Dedifferentiated amniotic fluid mesenchymal stem cell (primary cell): ENCODE results near the gene SEMA3A.
"Not testable (repeated sequence)": the region's sequence is repeated elsewhere in the genome, so short reads cannot be mapped to it uniquely, and the experiment has no call there.

Experiments
- DNase-seq: peaks from one replicate; pipeline ENCODE4 v3.0.0-alpha.2; 2016; ENCODE audit errors: extremely low spot score

Gene SEMA3A

GRCh38 chr7:84062489-84062901 is 132.1 kb downstream of the SEMA3A start:
- not testable (repeated sequence) for DNase-seq

- no peak for DNase-seq
Measured at GRCh38 chr7:84060760-84061261, 133.8 kb downstream of the SEMA3A start.

GRCh38 chr7:84060000-84060399 is 134.6 kb downstream of the SEMA3A start:
- no peak for DNase-seq

GRCh38 chr7:84058311-84059076 is 136.1 kb downstream of the SEMA3A start:
- DNase-seq = peak; percentile 53

- no peak for DNase-seq
Measured at GRCh38 chr7:84057576-84057975, 137.0 kb downstream of the SEMA3A start.

- DNase-seq = no peak
Measured at GRCh38 chr7:84055904-84056605, 138.5 kb downstream of the SEMA3A start.

GRCh38 chr7:84055199-84055598 is 139.4 kb downstream of the SEMA3A start:
- not testable (repeated sequence) for DNase-seq

GRCh38 chr7:84049071-84049836 is 145.3 kb downstream of the SEMA3A start:
- no peak for DNase-seq

- no peak for DNase-seq
Measured at GRCh38 chr7:84047085-84047484, 147.5 kb downstream of the SEMA3A start.

GRCh38 chr7:84044834-84045233 is 149.8 kb downstream of the SEMA3A start:
- no peak for DNase-seq

- DNase-seq = no peak
Measured at GRCh38 chr7:84043661-84044191, 150.9 kb downstream of the SEMA3A start.

GRCh38 chr7:84042110-84042539 is 152.5 kb downstream of the SEMA3A start:
- DNase-seq = peak; percentile 46

- no peak for DNase-seq
Measured at GRCh38 chr7:84041649-84042048, 152.9 kb downstream of the SEMA3A start.

- DNase-seq = no peak
Measured at GRCh38 chr7:84040355-84040754, 154.2 kb downstream of the SEMA3A start.

- DNase-seq = no peak
Measured at GRCh38 chr7:84039432-84039831, 155.2 kb downstream of the SEMA3A start.

GRCh38 chr7:84027678-84028077 is 166.9 kb downstream of the SEMA3A start:
- DNase-seq = no peak

- DNase-seq = peak; percentile 83
Measured at GRCh38 chr7:84025332-84025927, 169.2 kb downstream of the SEMA3A start.

GRCh38 chr7:84022684-84023308 is 171.8 kb downstream of the SEMA3A start:
- no peak for DNase-seq

- no peak for DNase-seq
Measured at GRCh38 chr7:84022009-84022408, 172.6 kb downstream of the SEMA3A start.

- no peak for DNase-seq
Measured at GRCh38 chr7:84021292-84021908, 173.2 kb downstream of the SEMA3A start.

GRCh38 chr7:84017651-84018050 is 176.9 kb downstream of the SEMA3A start:
- no peak for DNase-seq
